K562 (cell line): ENCODE results near the gene C6orf89. TPM values are rescaled to one million over a fixed set of nuclear protein-coding genes. Genes with fewer than 3 reads are reported as not detected.

ENCODE experiments used
- BACH1 ChIP-seq: fragments of 200-800 bp; sonication (Bioruptor generic); IDR thresholded peaks from 2 replicates; pipeline ENCODE4 v1.6.1; 2016; ENCODE audit warnings: missing genetic modification characterization, missing compliant biosample characterization
- ESRRB ChIP-seq: fragments of 250-450 bp; sonication (Bioruptor Pico); IDR thresholded peaks from 2 replicates; pipeline ENCODE4 v1.5.0; 2020; ENCODE audit warnings: mild to moderate bottlenecking, moderate library complexity, borderline replicate concordance
- EZH2 ChIP-seq: IDR thresholded peaks from 2 replicates; pipeline ENCODE4 v1.6.1; 2012; ENCODE audit warnings: low read depth, mild to moderate bottlenecking, inconsistent platforms, low read length, borderline replicate concordance
- FOXJ2 ChIP-seq: fragments of 200-800 bp; sonication (Bioruptor generic); IDR thresholded peaks from 2 replicates; pipeline ENCODE4 v1.6.1; 2016; ENCODE audit warnings: missing genetic modification characterization, missing compliant biosample characterization
- FOXK1 ChIP-seq: sonication (generic); formaldehyde crosslinking; IDR thresholded peaks from 2 replicates; pipeline ENCODE4 v1.8.0; 2022; ENCODE audit warnings: missing genetic modification reagents, mild to moderate bottlenecking, borderline replicate concordance
- JUNB ChIP-seq: fragments of 450-650 bp; formaldehyde crosslinking; conservative IDR thresholded peaks from 2 replicates; pipeline ENCODE4 v1.4.0; 2020; ENCODE audit warnings: mild to moderate bottlenecking
- NCOA4 ChIP-seq: fragments of 450-650 bp; IDR thresholded peaks from 2 replicates; pipeline ENCODE4 v1.6.1; 2018; ENCODE audit warnings: mild to moderate bottlenecking; ENCODE audit not compliant: partially characterized antibody
- NFE2 ChIP-seq: IDR thresholded peaks from 2 replicates; pipeline ENCODE4 v1.6.1; 2014; ENCODE audit warnings: antibody characterized with exemption, low read depth
- PHF21A ChIP-seq: fragments of 450-650 bp; IDR thresholded peaks from 2 replicates; pipeline ENCODE4 v1.6.1; 2017; ENCODE audit warnings: low read depth, borderline replicate concordance
- POLR2A ChIP-seq: fragments of 450-650 bp; conservative IDR thresholded peaks from 2 replicates; pipeline ENCODE4 v1.6.1; 2016
- POLR2AphosphoS2 ChIP-seq: IDR thresholded peaks from 2 replicates; pipeline ENCODE4 v1.6.1; 2012; ENCODE audit warnings: low read length, improper control_type of control experiment
- POLR2H ChIP-seq: IDR thresholded peaks from 2 replicates; pipeline ENCODE4 v1.6.1; 2016; ENCODE audit warnings: missing genetic modification characterization, low read depth, mild to moderate bottlenecking, control low read depth, missing compliant biosample characterization, moderate library complexity
- RB1 ChIP-seq: fragments of 450-650 bp; IDR thresholded peaks from 2 replicates; pipeline ENCODE4 v1.6.1; 2017; ENCODE audit warnings: low read depth, mild to moderate bottlenecking
- RBM15 ChIP-seq: fragments of 200-400 bp; formaldehyde crosslinking; IDR thresholded peaks from 2 replicates; pipeline ENCODE4 v1.6.1; 2018; ENCODE audit warnings: mild to moderate bottlenecking, low read length, moderate library complexity; ENCODE audit not compliant: insufficient read depth
- SIN3B ChIP-seq: fragments of 450-650 bp; IDR thresholded peaks from 2 replicates; pipeline ENCODE4 v1.6.1; 2017; ENCODE audit warnings: low read depth, mild to moderate bottlenecking, moderate library complexity
- SLC30A9 ChIP-seq: fragments of 250-450 bp; sonication (Bioruptor Pico); IDR thresholded peaks from 2 replicates; pipeline ENCODE4 v1.8.0; 2022; ENCODE audit warnings: mild to moderate bottlenecking, moderate library complexity
- polyA plus RNA-seq, 8 experiments: library from polyadenylated mRNA; depleted of rRNA in 4 of 8; stranded (reverse) in 5 of 8; unstranded in 3 of 8; fragments of >200 nt; fragmentation: Nextera tagmentation in 2 of 8; fragmentation: Illumina TruSeq in 1 of 8; extraction: Ambion mirVana in 2 of 8; extraction: Trizol in 1 of 8; gene quantifications; 2 replicates each; pipeline versions ENCODE4 v1.2.1 to v1.2.3, GENCODE V29; 2011 to 2014; ENCODE audit warnings: inconsistent platforms in 1 of 8, missing spikeins in 1 of 8
- total RNA-seq, 7 experiments: library from RNA; depleted of rRNA in 6 of 7; stranded (reverse); fragments of >200 nt in 6 of 7; fragmentation: Illumina TruSeq in 2 of 7; extraction: Trizol in 2 of 7; gene quantifications; 2 replicates each; pipeline versions ENCODE4 v1.2.1 to v1.2.3, GENCODE V29; 2011 to 2021; ENCODE audit warnings: low replicate concordance in 1 of 7
- TF ChIP-seq, protein P1 (sequence below): fragments of 450-650 bp; IDR thresholded peaks from 2 replicates; pipeline ENCODE4 v1.6.1; 2016
- TF ChIP-seq, protein P2 (sequence below), 3 experiments: IDR thresholded peaks in 2 of 3; conservative IDR thresholded peaks in 1 of 3; 2 replicates each; pipeline ENCODE4 v1.5.1; 2011 to 2012; ENCODE audit warnings: low read length in 3 of 3, mild to moderate bottlenecking in 3 of 3, control low read depth in 2 of 3, improper control_type of control experiment in 1 of 3, inconsistent platforms in 1 of 3, low read depth in 1 of 3, mixed read lengths in 1 of 3, moderate library complexity in 1 of 3; ENCODE audit not compliant: insufficient read depth in 2 of 3
- TF ChIP-seq, protein P3 (sequence below): fragments of 250-450 bp; sonication (Bioruptor Pico); IDR thresholded peaks from 2 replicates; pipeline ENCODE4 v1.4.0; 2020; ENCODE audit warnings: mild to moderate bottlenecking, moderate library complexity

The C6orf89 gene
- total and polyA plus RNA-seq, 9 of the 15 experiments (the other 6 are each of a cell fraction or from before 2014, with no cell fraction given): 35.2 to 111 (median 58.5) TPM

- TF ChIP-seq, protein P1, sequence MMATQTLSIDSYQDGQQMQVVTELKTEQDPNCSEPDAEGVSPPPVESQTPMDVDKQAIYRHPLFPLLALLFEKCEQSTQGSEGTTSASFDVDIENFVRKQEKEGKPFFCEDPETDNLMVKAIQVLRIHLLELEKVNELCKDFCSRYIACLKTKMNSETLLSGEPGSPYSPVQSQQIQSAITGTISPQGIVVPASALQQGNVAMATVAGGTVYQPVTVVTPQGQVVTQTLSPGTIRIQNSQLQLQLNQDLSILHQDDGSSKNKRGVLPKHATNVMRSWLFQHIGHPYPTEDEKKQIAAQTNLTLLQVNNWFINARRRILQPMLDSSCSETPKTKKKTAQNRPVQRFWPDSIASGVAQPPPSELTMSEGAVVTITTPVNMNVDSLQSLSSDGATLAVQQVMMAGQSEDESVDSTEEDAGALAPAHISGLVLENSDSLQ: 0 out of 2 replicates have a peak, but pooled peaks have one; percentile 8
- no peak; the same call in 1 of the 2 replicates for TF ChIP-seq BACH1 (tag)
- TF ChIP-seq SIN3B: no peak
- no peak for TF ChIP-seq POLR2AphosphoS2
- TF ChIP-seq, protein P2, sequence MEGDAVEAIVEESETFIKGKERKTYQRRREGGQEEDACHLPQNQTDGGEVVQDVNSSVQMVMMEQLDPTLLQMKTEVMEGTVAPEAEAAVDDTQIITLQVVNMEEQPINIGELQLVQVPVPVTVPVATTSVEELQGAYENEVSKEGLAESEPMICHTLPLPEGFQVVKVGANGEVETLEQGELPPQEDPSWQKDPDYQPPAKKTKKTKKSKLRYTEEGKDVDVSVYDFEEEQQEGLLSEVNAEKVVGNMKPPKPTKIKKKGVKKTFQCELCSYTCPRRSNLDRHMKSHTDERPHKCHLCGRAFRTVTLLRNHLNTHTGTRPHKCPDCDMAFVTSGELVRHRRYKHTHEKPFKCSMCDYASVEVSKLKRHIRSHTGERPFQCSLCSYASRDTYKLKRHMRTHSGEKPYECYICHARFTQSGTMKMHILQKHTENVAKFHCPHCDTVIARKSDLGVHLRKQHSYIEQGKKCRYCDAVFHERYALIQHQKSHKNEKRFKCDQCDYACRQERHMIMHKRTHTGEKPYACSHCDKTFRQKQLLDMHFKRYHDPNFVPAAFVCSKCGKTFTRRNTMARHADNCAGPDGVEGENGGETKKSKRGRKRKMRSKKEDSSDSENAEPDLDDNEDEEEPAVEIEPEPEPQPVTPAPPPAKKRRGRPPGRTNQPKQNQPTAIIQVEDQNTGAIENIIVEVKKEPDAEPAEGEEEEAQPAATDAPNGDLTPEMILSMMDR (IDR thresholded peaks at IDR 0.05 in 2 of 3, conservative IDR thresholded peaks at IDR 0.05 in 1 of 3; ENCODE audit: insufficient read depth in 2 of 3, low read depth in 1 of 3, low read length in 3 of 3): peak; percentile 41 to 60 (median 57); a peak in 5 of 6 replicates
- no peak for TF ChIP-seq NCOA4
- TF ChIP-seq FOXK1: no peak
- TF ChIP-seq POLR2A: no peak
- TF ChIP-seq JUNB (CRISPR knock-in tag): no peak
- TF ChIP-seq POLR2H: no peak
- no peak for TF ChIP-seq RBM15
- no peak for TF ChIP-seq NFE2
- TF ChIP-seq PHF21A: no peak
- no peak for TF ChIP-seq EZH2
- no peak for TF ChIP-seq ESRRB
- no peak for TF ChIP-seq RB1
- peak; percentile 14; the same call in 1 of the 2 replicates for TF ChIP-seq SLC30A9 (CRISPR knock-in tag)
- TF ChIP-seq, protein P3, sequence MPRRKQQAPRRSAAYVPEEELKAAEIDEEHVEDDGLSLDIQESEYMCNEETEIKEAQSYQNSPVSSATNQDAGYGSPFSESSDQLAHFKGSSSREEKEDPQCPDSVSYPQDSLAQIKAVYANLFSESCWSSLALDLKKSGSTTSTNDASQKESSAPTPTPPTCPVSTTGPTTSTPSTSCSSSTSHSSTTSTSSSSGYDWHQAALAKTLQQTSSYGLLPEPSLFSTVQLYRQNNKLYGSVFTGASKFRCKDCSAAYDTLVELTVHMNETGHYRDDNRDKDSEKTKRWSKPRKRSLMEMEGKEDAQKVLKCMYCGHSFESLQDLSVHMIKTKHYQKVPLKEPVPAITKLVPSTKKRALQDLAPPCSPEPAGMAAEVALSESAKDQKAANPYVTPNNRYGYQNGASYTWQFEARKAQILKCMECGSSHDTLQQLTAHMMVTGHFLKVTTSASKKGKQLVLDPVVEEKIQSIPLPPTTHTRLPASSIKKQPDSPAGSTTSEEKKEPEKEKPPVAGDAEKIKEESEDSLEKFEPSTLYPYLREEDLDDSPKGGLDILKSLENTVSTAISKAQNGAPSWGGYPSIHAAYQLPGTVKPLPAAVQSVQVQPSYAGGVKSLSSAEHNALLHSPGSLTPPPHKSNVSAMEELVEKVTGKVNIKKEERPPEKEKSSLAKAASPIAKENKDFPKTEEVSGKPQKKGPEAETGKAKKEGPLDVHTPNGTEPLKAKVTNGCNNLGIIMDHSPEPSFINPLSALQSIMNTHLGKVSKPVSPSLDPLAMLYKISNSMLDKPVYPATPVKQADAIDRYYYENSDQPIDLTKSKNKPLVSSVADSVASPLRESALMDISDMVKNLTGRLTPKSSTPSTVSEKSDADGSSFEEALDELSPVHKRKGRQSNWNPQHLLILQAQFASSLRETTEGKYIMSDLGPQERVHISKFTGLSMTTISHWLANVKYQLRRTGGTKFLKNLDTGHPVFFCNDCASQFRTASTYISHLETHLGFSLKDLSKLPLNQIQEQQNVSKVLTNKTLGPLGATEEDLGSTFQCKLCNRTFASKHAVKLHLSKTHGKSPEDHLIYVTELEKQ (CRISPR knock-in tag): no peak
- TF ChIP-seq FOXJ2 (tag): no peak
Observed at GRCh38 chr6:36873612-36874442, 11.9 kb upstream of the C6orf89 start (continued).
